ENCODE data around the gene CD7. TPM values are rescaled to one million over a fixed set of nuclear protein-coding genes. Genes with fewer than 3 reads are reported as not detected.

The CD7 gene
- total RNA-seq, 1 experiment from 2014 or later: 0.77 TPM

DNA sequence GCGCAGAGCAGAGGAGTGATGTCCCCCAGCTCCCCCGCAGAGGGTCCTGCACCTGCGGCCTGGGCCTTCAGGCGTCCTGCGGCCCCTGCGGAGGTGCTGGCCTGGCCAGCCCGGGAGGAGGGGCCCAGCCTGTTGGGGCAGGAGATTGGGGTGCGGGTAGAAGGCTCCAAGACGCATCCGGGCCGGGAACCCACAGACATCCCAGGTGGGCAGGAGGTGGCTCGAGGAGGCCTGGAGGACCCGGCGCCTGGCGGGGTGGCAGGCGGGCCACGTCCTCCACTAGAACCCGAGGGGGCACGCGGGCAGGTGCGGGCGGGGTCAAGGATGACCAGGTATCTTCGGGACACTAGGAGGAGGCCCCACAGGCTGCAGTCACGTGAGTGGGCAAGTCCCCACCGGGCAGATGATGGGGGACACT, 16.8 kb upstream of the CD7 start:
- intact Hi-C loops (cut with micrococcal nuclease; ENCODE audit: unreplicated experiment): loop anchor here (5.0 kb wide), 1 partner anchor 37 kb away; no protein-coding TSS in a partner anchor
- H3K4me1 ChIP-seq (ENCODE audit: control insufficient read depth, insufficient read depth, low read length): peaks cover 66% of the 10 kb centered on the region
- BruUV-seq (replicated peaks): no TSS peak
- H3K9me3 ChIP-seq (ENCODE audit: control insufficient read depth, insufficient read depth, low read depth, low read length): no peaks in the 10 kb centered on the region
- H3K27me3 ChIP-seq (ENCODE audit: control insufficient read depth, insufficient read depth, low read length): no peaks in the 10 kb centered on the region
- H3K4me3 ChIP-seq (ENCODE audit: low read depth in 2 of 2, low read length in 2 of 2): peak overlapping the region; percentile 31 to 71; a peak in 3 of 4 replicates
- ATAC-seq (no peak; the same call in 1 of the 2 replicates), DNase-seq (ENCODE audit: low read depth, low spot score) (no peak)
- peak overlapping the region; percentile 75 for H3K27ac ChIP-seq (ENCODE audit: low read length)
- H3K36me3 ChIP-seq (ENCODE audit: control insufficient read depth, insufficient read depth, low read length): peaks cover 2% of the 10 kb centered on the region; the same call in 1 of the 2 replicates
- ChIA-PET CTCF (interaction anchor here (0.6 kb wide), 1 partner anchor 28 kb away, joined by 4 read pairs; no protein-coding TSS in a partner anchor), POLR2A (no interaction called here)
- no peak for TF ChIP-seq TCF7L2 (IDR thresholded peaks at IDR 0.05; ENCODE audit: low read depth, low read length)
- in situ Hi-C loops (cut with HindIII; ENCODE audit: low pct_unique_long_range_greater_than_20kb, low sequenced_read_pairs): no loop called here

GRCh38 chr17:82333279-82334171, 16.1 kb upstream of the CD7 start, which contains the start of gene SECTM1:
Gene SECTM1, minus strand, starts transcription at chr17:82333766. Its CDS starts 6,526 bp downstream, at chr17:82327240.
- Histone ChIP-seq H3K4me1 (ENCODE audit: control insufficient read depth, insufficient read depth, low read length) (peaks cover 67% of the 10 kb centered on the region), H3K27me3 (ENCODE audit: control insufficient read depth, insufficient read depth, low read length) (no peaks in the 10 kb centered on the region), H3K27ac (ENCODE audit: low read length) (peak within 1 kb of the TSS; percentile 75), H3K36me3 (ENCODE audit: control insufficient read depth, insufficient read depth, low read length) (peaks cover 2% of the 10 kb centered on the region; the same call in 1 of the 2 replicates), H3K9me3 (ENCODE audit: control insufficient read depth, insufficient read depth, low read depth, low read length) (no peaks in the 10 kb centered on the region), H3K4me3 (ENCODE audit: low read depth in 2 of 2, low read length in 2 of 2) (peak within 1 kb of the TSS; percentile 43 to 71)
- in situ Hi-C loops (cut with HindIII; ENCODE audit: low pct_unique_long_range_greater_than_20kb, low sequenced_read_pairs): no loop called here
- TF ChIP-seq CTCF (IDR thresholded peaks at IDR 0.05) (no peak), SIN3A (IDR thresholded peaks at IDR 0.05; ENCODE audit: borderline replicate concordance, insufficient read depth, low read depth, low read length) (no peak), POLR2AphosphoS5 (IDR thresholded peaks at IDR 0.05; ENCODE audit: low read depth, low read length) (no peak), REST (IDR thresholded peaks at IDR 0.05; ENCODE audit: insufficient read depth in 1 of 2, low read depth in 2 of 2, low read length in 1 of 2) (no peak), TCF7L2 (IDR thresholded peaks at IDR 0.05; ENCODE audit: low read depth, low read length) (no peak)
- POLR2A ChIA-PET: no interaction called here
- DNase-seq (ENCODE audit: low read depth, low spot score) (no peak), ATAC-seq (peak; percentile 33)
- CTCF ChIA-PET: interaction anchor here (1.0 kb wide), 1 partner anchor 9 kb away, joined by 4 read pairs; no protein-coding TSS in a partner anchor
- intact Hi-C loops (cut with micrococcal nuclease; ENCODE audit: unreplicated experiment): loop anchor here (5.0 kb wide), 1 partner anchor 36 kb away; no protein-coding TSS in a partner anchor
- no TSS peak for BruUV-seq (replicated peaks)

Data from Panc1 (cell line).